GM19099 (cell line): Measurements from ENCODE around the gene ADGRB2.

Experiments
- POLR2A ChIP-seq: IDR thresholded peaks from 3 replicates; pipeline ENCODE4 v1.6.1; 2011; ENCODE audit warnings: low read depth; ENCODE audit not compliant: insufficient read length; ENCODE audit errors: extremely low read depth

ADGRB2 gene, protein sequence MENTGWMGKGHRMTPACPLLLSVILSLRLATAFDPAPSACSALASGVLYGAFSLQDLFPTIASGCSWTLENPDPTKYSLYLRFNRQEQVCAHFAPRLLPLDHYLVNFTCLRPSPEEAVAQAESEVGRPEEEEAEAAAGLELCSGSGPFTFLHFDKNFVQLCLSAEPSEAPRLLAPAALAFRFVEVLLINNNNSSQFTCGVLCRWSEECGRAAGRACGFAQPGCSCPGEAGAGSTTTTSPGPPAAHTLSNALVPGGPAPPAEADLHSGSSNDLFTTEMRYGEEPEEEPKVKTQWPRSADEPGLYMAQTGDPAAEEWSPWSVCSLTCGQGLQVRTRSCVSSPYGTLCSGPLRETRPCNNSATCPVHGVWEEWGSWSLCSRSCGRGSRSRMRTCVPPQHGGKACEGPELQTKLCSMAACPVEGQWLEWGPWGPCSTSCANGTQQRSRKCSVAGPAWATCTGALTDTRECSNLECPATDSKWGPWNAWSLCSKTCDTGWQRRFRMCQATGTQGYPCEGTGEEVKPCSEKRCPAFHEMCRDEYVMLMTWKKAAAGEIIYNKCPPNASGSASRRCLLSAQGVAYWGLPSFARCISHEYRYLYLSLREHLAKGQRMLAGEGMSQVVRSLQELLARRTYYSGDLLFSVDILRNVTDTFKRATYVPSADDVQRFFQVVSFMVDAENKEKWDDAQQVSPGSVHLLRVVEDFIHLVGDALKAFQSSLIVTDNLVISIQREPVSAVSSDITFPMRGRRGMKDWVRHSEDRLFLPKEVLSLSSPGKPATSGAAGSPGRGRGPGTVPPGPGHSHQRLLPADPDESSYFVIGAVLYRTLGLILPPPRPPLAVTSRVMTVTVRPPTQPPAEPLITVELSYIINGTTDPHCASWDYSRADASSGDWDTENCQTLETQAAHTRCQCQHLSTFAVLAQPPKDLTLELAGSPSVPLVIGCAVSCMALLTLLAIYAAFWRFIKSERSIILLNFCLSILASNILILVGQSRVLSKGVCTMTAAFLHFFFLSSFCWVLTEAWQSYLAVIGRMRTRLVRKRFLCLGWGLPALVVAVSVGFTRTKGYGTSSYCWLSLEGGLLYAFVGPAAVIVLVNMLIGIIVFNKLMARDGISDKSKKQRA (N-terminal part only)

DNA sequence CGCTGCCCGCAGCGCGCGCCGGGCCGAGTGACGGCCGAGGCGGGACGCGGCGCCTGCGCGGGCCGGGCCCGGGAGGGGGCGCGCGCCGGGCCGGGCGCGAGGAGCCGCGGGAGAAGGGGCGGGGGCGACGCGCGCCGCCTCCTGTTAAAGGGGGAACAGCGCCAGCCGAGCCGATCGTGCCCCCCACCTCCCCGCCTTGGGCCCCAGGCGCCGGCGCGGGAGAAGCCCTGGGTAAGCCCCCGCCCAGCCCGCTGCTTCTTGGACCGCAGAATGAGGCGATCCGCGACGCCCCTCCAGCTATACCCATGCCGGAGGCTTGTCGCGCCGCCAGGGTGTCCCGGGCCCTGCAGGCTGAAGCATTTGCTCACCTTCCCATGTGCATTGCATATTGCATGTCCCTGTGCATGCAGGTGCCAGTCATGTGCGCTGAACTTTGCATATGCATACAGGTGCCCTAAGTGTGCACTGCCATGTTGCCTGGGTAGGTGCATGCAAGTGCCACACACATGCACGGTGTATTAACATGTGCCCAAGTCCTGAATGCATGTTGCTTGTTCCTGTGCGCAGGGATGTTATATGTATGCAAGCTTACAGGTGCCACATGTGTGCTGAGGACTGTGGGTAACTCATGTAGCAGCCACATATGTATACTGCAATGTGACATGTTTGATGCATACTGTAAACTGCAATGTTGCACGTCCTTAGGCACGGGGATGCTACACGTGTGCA lies at the start of gene ADGRB2:
ADGRB2 (minus strand) TSS at position 29 of the 729 bp plus-strand sequence. CDS start 7,119 bp downstream, outside the sequence.
- no peak for TF ChIP-seq POLR2A

DNA sequence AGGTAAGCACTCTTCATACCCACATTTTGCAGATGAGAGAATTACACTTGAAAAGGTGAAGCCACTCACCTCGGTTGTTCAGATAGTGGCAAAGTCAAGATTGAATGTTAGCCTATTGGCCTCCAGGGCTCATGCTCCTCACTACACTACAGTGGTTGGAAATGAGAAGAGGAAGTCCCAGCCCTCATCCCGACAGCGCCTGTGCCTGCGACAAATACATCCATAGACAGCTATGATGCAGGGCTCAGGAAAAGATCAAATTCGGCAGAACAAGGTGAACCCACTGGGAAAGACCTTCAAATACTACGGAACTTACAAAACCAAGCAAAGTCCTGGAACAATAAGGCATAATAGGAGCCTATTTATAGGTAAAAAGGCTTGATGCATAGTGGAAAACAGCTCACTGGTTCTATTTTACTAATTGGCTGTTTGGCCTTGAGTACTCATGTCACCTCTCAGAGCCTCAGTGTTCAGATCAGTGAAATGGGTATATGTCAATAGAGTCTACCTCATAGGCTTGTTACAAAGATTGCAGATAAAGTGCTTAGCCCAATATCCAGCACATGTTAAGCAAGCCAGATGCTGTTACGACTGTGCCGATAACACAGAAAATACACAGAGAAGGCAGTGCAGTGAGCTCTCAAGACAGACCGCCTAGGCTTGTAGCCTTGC lies 48.2 kb upstream of the ADGRB2 start:
- TF ChIP-seq POLR2A, result no peak

DNA sequence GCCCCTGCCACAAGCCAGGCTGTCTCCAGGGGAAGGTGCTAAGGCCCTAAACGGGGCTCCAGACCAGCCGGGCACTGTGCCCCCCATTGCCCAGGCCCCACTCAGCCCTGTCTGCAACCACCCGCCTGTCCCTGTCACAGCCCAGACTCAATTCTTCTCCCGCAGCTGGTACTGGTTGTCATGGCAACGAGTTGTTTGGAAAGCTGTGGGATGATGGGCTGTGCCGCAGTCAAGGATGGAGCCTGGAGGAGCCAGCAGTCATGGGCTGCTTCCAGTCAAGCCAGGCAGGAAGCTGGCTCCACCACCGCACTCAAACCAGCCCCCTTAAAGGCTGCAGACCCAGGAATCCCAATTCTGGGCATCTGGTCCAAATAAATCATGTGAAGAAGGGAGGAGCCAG lies 47.5 kb upstream of the ADGRB2 start:
- TF ChIP-seq POLR2A, result no peak

DNA sequence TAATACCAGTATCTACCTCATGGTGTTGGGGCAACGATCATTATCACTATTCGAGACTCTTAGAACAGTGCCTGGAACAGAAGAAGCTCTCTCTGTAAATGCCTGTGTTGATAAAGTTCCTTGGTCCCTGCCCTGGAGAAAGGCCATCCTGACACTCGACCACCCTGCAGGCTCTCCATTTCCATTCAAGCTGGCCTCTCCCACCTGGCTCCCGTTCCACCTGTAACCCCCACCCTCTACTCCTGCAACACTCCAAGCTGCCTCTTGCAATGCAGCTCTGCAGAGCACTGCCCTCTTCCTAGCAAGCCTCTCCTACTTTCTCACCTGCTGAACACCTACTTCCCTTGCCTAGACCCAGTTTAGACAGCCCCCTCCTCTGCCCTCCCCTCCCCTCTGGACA lies 45.6 kb upstream of the ADGRB2 start:
- TF ChIP-seq POLR2A, result no peak

DNA sequence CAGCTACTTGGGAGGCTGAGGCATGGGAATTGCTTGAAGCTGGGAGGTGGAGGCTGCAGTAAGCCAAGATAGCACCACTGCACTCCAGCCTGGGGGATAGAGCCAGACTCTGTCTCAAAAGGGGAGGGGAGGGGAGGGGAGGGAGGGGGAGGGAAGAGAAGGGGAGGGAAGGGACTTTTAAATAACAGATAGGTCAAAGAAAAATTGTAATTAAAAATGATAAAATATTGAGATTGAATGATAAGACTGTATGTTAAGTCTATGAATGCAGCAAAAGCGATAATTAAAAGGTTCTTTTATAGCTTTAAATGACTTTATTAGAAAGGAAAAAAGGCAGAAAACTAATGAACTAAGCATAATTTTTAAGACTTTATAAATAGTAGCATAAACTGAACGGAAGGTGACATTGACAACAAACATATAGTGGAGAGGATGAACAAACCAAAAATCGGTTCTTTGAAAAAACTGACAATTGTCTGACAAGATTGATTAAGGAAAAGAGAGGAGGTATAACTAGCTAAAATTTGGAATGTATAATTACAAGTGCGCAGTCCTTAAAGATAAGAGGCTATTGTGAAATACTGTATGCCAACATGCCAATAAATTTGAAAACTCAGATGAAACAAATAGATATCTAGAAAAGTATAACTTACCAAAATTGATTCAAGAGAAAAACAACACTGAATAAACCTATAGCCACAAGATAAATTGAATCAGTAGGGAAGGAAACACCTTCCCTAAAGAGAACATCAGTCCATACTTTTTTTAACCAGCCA lies 43.3 kb upstream of the ADGRB2 start:
- TF ChIP-seq POLR2A, result no peak

DNA sequence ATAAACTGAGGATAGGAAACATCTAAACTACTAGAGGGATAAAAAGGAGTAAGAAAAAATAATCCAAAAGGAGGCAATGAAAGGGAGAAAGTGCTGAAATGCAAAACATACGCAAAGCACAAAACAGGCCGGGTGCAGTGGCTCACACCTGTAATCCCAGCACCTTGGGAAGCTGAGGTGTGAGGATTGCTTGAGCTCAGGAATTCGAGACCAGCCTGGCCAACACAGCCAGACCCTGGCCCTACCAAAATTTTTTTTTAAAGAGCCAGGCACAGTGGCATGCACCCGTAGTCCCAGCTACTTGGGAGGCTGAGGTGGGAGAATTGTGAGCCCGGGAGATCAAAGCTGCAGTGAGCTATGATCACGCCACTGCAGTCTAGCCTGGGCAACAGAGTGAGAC lies 41.2 kb upstream of the ADGRB2 start:
- TF ChIP-seq POLR2A, result no peak

DNA sequence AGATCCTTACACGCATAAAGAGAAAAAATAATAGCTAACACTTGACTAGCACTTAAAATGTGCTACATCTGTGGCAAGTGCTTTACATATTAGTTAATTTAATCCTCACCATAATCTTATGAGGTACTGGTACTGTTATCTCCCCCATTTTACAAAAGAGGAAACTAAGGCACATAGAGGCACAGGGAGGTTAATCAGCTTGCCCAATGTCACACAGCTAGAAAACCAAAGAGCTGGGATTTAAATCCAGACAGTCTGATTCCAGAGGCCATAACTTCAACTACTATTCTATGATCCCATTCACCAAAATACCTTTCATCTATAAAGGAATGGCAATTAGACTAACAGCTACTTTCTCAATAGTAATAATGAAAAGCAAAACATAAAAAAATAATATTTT lies 40.0 kb upstream of the ADGRB2 start:
- TF ChIP-seq POLR2A, result no peak

DNA sequence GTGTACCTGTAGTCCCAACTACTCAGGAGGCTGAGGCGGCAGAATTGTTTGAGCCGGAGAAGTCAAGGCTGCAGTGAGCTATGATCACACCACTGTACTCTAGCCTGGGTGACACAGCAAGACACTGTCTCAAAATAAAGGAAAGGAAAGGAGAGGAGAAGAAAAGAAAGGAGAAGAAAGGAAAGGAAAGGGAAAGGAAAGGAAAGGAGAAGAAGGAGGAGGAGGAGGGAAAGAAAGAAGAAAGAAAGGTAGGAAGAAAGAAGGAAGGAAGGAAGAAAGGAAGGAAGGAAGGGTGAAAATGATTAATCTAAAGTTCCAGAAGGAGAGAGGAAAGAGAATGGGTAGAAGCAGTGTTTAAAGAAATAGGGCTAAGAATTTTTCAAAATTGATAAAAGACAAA lies 39.5 kb upstream of the ADGRB2 start:
- TF ChIP-seq POLR2A, result no peak

DNA sequence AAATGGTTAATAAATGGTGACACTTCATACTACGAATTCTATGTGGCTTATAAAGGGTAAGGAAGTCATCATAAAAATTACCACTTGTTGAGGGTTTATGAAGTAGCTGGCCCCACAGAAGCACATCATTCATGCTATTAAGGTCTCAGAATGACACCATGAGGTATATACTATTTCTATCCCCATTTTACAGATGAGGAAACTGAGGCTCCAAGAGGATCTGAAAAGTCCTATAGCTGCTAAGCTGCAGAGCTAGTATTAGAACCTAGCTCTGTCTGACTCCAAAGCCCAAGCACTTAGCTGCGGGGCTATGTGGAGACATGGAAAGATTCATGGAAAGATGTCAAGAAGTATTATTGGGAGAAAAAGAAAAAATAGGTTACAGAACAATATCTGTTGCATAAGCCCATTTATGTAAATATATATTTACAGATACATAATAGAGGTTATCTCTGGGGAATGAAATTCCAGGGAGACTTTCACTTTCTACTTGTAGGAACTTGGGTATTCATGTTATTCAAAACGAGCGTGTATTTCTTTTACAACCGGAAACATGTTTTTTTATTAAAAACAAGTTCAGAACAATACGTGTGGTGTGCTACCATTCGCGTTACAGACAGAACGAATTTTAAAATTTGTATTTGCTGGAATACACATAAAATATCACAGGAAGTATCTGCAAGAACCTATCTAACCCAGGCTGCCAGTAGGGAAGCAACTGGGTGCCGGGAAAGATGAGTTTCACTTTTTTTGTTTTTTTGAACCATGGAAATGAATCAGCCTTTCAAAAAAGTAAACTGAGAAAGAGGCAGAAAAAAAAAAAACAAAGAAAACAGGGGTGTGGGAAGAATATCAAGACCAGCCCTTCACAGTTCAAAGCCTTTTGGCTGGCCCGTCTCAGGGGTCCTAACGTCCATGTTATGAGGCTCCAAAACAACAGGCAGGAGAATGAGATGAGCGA lies 38.3 kb upstream of the ADGRB2 start:
- TF ChIP-seq POLR2A, result no peak

DNA sequence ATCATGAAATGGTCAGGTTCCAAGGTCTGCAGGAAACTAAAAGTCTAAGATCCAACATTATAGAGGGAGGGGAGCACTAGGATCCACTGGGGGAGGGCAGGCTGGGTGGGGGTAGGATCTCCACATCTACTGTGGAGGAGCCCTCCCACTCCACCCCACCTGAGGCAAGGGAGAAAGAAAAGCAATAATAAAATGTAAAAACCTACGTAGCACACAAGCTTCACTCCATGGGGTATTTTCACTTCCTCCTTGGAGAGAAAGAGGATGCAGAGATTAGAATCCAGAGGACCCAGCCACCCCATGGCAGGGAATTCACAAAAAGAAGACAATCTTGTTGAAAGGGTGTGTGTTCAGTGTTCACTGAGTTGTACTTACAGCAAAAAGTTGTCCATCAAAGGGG lies 37.3 kb upstream of the ADGRB2 start:
- TF ChIP-seq POLR2A, result no peak

DNA sequence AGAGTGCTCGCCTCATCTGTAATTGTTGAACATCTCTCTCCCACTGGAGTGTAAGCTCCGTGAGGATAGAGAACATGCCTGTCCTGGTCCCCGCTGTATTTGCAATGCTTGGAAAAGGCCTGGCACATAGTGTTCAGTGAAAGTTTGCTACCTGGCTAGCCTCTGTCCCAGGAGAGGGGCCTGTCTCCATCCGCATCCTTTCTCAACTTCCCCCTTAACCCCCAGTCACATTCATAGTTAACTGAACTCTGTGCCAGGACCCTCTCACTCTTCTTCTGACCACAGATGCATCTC lies 36.5 kb upstream of the ADGRB2 start:
- no peak for TF ChIP-seq POLR2A

DNA sequence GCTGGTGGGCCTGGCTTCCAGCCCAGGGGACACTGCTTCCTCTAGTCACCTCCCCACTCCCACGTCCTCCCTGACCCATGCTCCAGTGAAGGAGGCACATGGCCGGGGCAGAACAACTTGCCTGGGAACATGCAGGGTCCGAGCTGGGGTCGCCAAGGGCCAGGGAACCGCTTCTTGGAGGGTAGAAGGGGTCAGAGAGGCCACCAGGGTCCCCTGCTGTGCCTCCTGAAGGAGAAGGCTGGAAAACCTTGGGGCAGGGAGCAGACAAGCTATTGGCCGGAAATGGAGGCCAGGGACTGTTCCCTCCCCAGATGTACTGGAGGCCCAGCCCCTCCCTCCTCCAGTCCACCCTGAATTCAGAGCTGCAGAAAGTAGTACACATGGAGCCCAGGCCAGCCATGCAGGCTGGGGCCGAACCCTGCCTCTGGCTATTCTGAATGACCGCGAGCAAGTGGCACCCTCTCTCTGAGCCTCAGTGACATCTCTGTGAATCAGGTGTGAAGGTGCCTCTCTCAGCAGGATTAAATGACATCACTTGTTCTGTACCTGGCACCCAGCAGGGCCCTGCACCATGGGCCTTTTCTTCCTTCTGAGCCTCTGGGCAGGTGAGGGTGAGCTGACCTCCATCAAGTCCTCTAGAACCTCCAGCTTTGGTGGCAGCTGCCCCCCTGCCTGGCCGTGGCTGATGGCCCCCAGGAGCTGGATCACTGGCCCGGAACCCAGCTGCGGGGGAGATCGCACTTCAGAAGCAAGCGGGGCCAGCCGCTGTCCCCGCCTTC lies 35.9 kb upstream of the ADGRB2 start:
- no peak for TF ChIP-seq POLR2A
